Neutrophil (primary cell): ENCODE data around the gene RAD18.

Experiments used
- H3K27ac ChIP-seq: fragments of 200-600 bp; sonication (generic); 2 replicates; pipeline ENCODE4 v1.5.1; 2016; ENCODE audit warnings: mild to moderate bottlenecking, moderate library complexity
- H3K27me3 ChIP-seq: fragments of 200-600 bp; sonication (generic); 2 replicates; pipeline ENCODE4 v1.6.0; 2016; ENCODE audit warnings: mild to moderate bottlenecking
- H3K36me3 ChIP-seq: fragments of 200-600 bp; sonication (generic); 2 replicates; pipeline ENCODE4 v1.5.1; 2017
- H3K4me1 ChIP-seq, 2 experiments: fragments of 200-600 bp in 1 of 2; sonication (generic) in 1 of 2; 1 replicate in 1 of 2; 2 replicates in 1 of 2; pipeline versions ENCODE4 v1.5.1 to v1.6.1; 2013 to 2016; ENCODE audit warnings: low read depth in 1 of 2, low read length in 1 of 2, mild to moderate bottlenecking in 1 of 2, moderate library complexity in 1 of 2; ENCODE audit not compliant: control insufficient read depth in 1 of 2, insufficient read depth in 1 of 2
- H3K4me3 ChIP-seq, 2 experiments: fragments of 200-600 bp in 1 of 2; sonication (generic) in 1 of 2; 1 replicate in 1 of 2; 2 replicates in 1 of 2; pipeline ENCODE4 v1.5.1; 2013 to 2016; ENCODE audit warnings: low read depth in 1 of 2, low read length in 1 of 2, mild to moderate bottlenecking in 1 of 2, moderate library complexity in 1 of 2
- H3K9me3 ChIP-seq: fragments of 200-600 bp; sonication (generic); 2 replicates; pipeline ENCODE4 v1.5.1; 2016
- CTCF ChIP-seq: fragments of 200-600 bp; sonication (generic); IDR thresholded peaks from 2 replicates; pipeline ENCODE4 v1.5.1; 2016; ENCODE audit warnings: antibody characterized with exemption

The RAD18 gene

GRCh38 chr3:8952130-8952529, 11.1 kb downstream of the RAD18 start:
- Histone ChIP-seq H3K27ac (no peak overlapping the region), H3K27me3 (no peaks in the 10 kb centered on the region), H3K4me1 (no peaks in the 10 kb centered on the region), H3K9me3 (no peaks in the 10 kb centered on the region), H3K36me3 (no peaks in the 10 kb centered on the region), H3K4me3 (no peak overlapping the region)
- TF ChIP-seq CTCF = no peak

- H3K9me3 ChIP-seq = peaks cover 7% of the 10 kb centered on the region
- H3K27ac ChIP-seq = peak overlapping the region; percentile 25
- H3K36me3 ChIP-seq = no peaks in the 10 kb centered on the region
- H3K4me1 ChIP-seq = peaks cover 5 to 10% of the 10 kb centered on the region in 2 experiments
- no peak overlapping the region for H3K4me3 ChIP-seq
- no peak for TF ChIP-seq CTCF
- no peaks in the 10 kb centered on the region for H3K27me3 ChIP-seq
These were observed 17.2 kb downstream of the RAD18 start for GRCh38 chr3:8945890-8946600.

- H3K27me3 ChIP-seq = no peaks in the 10 kb centered on the region
- peaks cover 7% of the 10 kb centered on the region for H3K9me3 ChIP-seq
- no peak overlapping the region for H3K4me3 ChIP-seq
- no peak for TF ChIP-seq CTCF
- H3K36me3 ChIP-seq = peaks cover 5% of the 10 kb centered on the region
- peaks cover 5 to 10% of the 10 kb centered on the region in 2 experiments for H3K4me1 ChIP-seq
- H3K27ac ChIP-seq = no peak overlapping the region
These were observed 20.4 kb downstream of the RAD18 start for GRCh38 chr3:8942746-8943488.

GRCh38 chr3:8942115-8942514, 21.2 kb downstream of the RAD18 start:
- no peak for TF ChIP-seq CTCF
- H3K36me3 ChIP-seq = peaks cover 5% of the 10 kb centered on the region
- H3K27me3 ChIP-seq = no peaks in the 10 kb centered on the region
- peaks cover 5 to 10% of the 10 kb centered on the region in 2 experiments for H3K4me1 ChIP-seq
- H3K9me3 ChIP-seq = peaks cover 7% of the 10 kb centered on the region
- H3K27ac ChIP-seq = no peak overlapping the region
- H3K4me3 ChIP-seq = no peak overlapping the region

- Histone ChIP-seq H3K4me3 (no peak overlapping the region), H3K9me3 (peaks cover 2% of the 10 kb centered on the region), H3K4me1 (no peaks in the 10 kb centered on the region), H3K36me3 (peaks cover 5% of the 10 kb centered on the region), H3K27me3 (no peaks in the 10 kb centered on the region), H3K27ac (no peak overlapping the region)
- no peak for TF ChIP-seq CTCF
These were observed 25.3 kb downstream of the RAD18 start for GRCh38 chr3:8938021-8938420.
